T-helper 9 cell (primary cell): ENCODE data around the gene ZFP30.
"Not testable (repeated sequence)": the region's sequence is repeated elsewhere in the genome, so short reads cannot be mapped to it uniquely, and the experiment has no call there.

Experiments
- DNase-seq: peaks from one replicate; pipeline ENCODE4 v3.0.0-alpha.2; 2020
- total RNA-seq, 2 donors: gene quantifications; one replicate each; lab custom pipeline; 2026; lab: John Stamatoyannopoulos, UW

The ZFP30 gene
- 9.4 to 32.1 reads per million in 2 donors for total RNA-seq

DNA sequence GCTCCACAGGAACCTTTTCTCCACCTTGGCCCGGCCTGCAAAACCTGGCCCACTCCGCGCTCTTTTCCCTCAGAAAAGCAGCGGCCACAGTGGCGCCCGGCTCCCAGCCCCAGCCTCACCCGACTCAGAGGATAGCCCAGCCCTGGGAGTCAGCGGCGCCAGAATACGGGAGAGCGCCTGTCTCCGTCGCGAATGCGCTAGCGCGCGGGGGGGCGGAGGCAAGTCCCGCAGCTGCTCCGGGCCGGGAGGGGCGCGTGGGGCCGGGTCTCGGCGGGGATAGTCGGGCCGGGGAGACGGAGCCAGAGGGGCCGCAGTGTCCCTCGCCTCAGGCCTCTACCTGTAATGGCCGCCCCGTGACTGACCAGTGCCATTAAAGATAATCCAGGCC is at the start of gene ZFP30:
ZFP30 (minus strand) TSS at position 165 of the 388 bp plus-strand sequence. CDS start 7,643 bp downstream, outside the sequence.
- DNase-seq = peak; percentile 72

- DNase-seq = no peak
These were observed 43.8 kb upstream of the ZFP30 start for GRCh38 chr19:37699057-37699456.

GRCh38 chr19:37698216-37698615 is 43.0 kb upstream of the ZFP30 start:
- no peak for DNase-seq

- no peak for DNase-seq
These were observed 40.1 kb upstream of the ZFP30 start for GRCh38 chr19:37695144-37695899.

DNA sequence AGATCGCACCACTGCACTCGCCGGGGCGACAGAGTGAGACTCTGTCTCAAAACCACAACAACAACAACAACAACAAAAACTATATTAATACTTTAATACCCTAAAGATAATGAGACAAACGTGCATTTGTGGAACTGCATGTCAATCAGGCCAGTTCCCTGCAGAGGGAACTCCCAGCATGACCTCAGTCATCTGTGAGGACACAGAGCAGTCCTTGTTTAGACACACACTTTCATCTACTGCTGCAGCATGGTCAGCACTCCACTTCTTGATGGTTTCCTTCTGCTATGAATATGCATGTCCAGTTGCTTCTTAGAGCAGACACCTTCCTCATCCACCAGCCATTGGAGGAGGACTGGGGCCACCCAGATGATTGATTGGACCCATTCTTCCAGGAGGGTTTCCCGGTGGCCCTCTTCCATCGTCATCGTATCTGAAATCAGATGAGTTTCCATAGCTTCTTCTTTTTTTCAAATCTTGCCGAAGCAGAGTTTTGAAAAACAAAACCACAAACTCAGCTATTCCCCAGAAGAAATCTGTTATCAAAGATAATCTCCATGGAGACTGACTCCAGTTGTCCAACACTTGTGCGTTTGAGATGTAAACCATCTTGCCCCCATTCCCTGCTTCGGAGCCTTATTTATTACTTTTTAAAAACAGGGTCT is 37.8 kb upstream of the ZFP30 start:
- DNase-seq = no peak

GRCh38 chr19:37691881-37692504 is 36.7 kb upstream of the ZFP30 start:
- peak; percentile 54 for DNase-seq

- DNase-seq = no peak
These were observed 28.3 kb upstream of the ZFP30 start for GRCh38 chr19:37683520-37683919.

DNA sequence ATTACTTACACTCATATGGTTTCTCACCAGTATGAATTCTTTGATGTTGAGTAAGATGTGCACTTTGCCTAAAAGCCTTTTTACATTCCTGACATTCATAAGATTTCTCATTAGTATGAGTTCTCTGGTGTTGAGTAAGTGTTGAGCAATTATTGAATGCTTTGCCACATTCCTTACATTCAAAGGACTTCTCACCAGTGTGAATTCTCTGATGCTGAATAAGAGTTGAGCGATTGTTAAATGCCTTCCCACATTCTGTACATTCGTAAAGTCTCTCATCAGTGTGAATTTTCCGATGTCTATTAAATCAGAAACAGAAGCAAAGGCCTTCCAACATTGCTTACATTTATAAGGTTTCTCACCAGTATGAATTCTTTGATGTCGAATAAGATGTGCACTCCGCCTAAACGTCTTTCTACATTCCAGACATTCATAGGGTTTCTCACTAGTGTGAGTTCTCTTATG is 14.2 kb upstream of the ZFP30 start:
- no peak for DNase-seq

GRCh38 chr19:37657157-37657556 is 1.9 kb upstream of the ZFP30 start:
- not testable (repeated sequence) for DNase-seq

DNA sequence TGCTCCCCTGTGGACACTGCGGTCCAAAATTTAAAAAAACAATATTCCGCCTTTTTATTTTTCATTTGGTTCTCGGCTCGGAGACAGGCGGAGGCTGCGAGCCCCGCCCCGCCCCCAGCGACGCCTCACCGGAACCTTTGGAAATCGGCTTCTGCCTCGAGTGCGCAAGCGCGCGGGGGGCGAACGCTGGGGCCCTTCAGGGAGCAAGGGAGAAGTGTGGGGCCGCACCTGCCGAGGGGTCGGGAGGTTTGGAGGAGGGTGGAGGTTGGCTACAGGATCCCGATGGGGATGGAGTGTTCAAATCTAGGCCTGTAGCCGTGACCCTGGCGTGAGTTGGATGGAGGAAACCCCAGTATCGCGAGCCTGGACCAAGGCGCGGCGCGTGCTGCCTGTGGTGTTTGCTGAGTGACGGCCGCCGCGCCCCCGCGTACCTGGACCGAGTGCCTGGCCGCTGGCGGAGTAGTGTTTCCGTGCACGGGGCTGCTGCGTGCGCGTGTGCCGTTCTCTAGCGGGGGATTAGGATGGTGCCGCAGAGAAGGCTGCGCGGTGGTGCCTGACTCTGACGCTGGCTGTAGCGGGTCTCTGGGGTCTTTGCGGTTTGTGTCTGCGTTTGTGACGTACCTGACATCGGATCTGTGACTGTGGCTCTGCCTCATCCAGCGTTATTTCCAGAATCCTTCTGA is 565 bp upstream of the ZFP30 start:
- peak; percentile 74 for DNase-seq

DNA sequence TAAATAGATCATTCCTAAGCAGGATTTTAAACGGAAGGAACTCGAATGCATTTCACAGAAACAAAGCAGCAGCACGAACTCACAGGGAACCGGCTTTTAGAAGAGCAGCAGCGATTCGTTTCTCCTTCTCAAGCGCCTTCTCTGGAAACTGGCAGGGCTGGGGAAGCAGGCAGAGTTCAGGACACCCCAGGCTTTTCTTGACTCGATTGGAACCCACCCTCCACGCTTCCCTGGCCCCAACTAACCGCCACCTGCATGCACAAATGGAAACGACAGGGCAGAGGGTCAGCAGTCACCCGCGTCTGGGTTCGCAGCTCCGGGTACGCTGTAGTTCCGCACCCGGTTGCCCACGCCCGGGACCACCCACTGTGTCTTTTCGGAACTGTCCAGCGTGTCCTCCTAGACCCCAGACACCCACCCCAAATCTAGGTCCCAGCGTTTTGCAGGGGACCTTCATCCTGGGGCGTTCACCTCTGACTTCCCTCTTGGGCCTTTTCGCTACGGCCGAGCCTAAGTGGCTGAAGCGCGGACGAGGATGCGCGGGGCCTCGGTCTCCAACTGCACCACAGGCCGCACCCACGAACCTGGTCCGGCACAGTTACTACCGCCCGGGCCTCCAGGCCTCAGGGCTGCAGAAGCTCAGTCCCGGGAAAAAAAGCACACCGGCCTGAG is 500 bp downstream of the ZFP30 start:
- DNase-seq = peak; percentile 2

GRCh38 chr19:37654118-37654517 is 1.1 kb downstream of the ZFP30 start:
- DNase-seq = no peak

DNA sequence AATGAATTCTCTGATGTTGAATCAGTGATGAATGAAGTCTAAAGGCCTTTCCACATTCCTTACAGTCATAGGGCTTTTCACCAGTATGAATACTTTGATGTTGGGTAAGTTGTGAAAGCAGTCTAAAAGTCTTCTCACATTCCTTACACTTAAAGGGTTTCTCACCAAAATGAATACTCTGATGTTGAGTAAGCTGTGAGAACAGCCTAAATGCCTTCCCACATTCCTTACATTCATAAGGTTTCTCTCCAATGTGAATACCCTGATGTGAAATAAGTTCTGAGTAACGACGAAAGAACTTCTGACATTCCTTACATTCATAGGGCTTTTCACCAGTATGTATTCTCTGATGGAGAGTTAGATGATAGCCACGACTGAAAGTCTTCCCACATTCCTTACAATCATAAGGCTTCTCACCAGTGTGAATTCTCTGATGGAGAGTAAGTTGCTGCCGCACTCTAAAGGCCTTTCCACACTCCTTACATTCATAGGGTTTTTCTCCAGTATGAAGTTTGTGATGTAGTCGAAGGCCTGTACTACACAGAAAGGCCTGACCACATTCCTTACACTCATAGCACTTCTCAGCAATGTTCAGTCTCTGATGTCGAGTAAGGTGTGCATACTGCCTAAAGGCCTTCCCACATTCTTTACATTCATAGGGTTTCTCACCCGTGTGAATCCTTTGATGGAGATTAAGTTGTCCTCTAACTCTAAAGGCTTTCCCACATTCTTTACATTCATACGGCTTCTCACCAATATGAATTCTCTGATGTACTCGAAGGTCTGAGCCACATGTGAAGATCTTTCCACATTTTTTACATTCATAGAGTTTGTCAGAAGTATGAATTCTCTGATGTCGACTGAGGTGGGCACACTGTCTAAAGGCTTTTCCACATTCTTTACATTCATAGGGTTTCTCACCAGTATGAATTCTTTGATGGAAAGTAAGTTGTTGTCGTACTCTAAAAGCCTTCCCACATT is 19.9 kb downstream of the ZFP30 start:
- DNase-seq = no peak

DNA sequence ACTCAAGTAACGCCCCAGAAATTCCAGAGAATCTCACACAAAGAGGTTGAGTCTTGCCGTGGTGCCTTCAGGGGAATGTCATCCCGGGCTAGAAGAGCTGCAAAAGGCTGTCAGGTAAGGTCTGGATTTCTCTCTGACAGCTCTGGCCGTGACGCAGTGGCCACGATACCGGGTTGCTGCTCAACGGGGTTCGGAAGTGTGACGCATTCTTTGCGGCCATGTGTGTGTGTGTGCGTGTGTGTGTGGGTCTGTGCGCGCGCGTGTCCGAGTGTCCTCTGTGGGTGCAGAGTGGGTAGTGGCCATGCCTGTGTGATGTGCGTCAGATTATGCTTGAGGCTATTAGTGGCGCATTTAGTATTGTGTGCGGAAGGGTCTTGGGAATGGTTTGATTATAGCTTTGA is 60.3 kb downstream of the ZFP30 start:
- DNase-seq = peak; percentile 51

GRCh38 chr19:37594304-37594981 is 60.8 kb downstream of the ZFP30 start, which contains the start of the genes ZNF540 and ZNF571:
Gene ZNF540 (plus strand): TSS chr19:37594876. CDS start chr19:37598448, 3,572 bp downstream.
Gene ZNF571 (minus strand): TSS chr19:37594792. CDS start chr19:37586676, 8,116 bp downstream.
- peak; percentile 85 for DNase-seq

GRCh38 chr19:37593996-37594303 is 61.3 kb downstream of the ZFP30 start:
- peak; percentile 32 for DNase-seq

- no peak for DNase-seq
These were observed 71.9 kb downstream of the ZFP30 start for GRCh38 chr19:37583340-37583739.

GRCh38 chr19:37572203-37572602 is 83.1 kb downstream of the ZFP30 start:
- no peak for DNase-seq

DNA sequence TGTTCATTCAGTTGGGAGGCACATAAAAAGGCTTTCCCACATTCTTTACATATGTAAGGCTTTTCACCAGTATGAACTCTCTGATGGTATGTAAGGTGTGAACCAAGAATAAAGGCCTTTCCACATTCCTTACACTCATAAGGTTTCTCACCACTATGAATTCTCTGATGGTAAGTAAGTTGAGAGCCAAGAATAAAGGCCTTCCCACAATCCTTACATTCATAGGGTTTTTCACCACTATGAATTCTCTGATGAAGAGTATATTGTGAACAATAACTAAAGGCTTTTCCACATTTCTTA is 89.9 kb downstream of the ZFP30 start:
- DNase-seq = no peak

GRCh38 chr19:37564624-37565369 is 90.5 kb downstream of the ZFP30 start:
- DNase-seq = no peak
